Measurements from ENCODE around the gene FCHSD2. TPM values are rescaled to one million over a fixed set of nuclear protein-coding genes. Genes with fewer than 3 reads are reported as not detected.
A peak's percentile ranks its signal among the peaks of the same experiment; 100 is the strongest.

FCHSD2 gene
- total RNA-seq, 1 experiment from 2014 or later, result 22.6 TPM

GRCh38 chr11:73171436-73172161 is 29.5 kb upstream of the FCHSD2 start:
- H3K4me3 ChIP-seq, result no peak overlapping the region
- peak overlapping the region; percentile 22; the same call in 1 of the 2 replicates for H3K4me2 ChIP-seq
- TF ChIP-seq EZH2 (IDR thresholded peaks at IDR 0.05; ENCODE audit: low read depth) (no peak), CTCF (conservative IDR thresholded peaks at IDR 0.05) (no peak)
- DNase-seq, result no peak
- no peaks in the 10 kb centered on the region for H3K36me3 ChIP-seq (ENCODE audit: low read depth)
- no peak overlapping the region for H3K27ac ChIP-seq
- peaks cover 21% of the 10 kb centered on the region for H3K4me1 ChIP-seq (replicated peaks; ENCODE audit: insufficient read depth)
- ChIA-PET CTCF (no interaction called here), POLR2A (ENCODE audit: unreplicated experiment) (no interaction called here)
- no peak overlapping the region for H2AFZ ChIP-seq
- H3F3A ChIP-seq (ENCODE audit: insufficient read depth, low read depth), result no peaks in the 10 kb centered on the region
- H3K79me2 ChIP-seq (ENCODE audit: low read depth), result no peaks in the 10 kb centered on the region
- no peaks in the 10 kb centered on the region for H3K27me3 ChIP-seq (ENCODE audit: insufficient read depth, low read depth)
- intact Hi-C loops (cut with micrococcal nuclease; ENCODE audit: unreplicated experiment), result no loop called here
- BruUV-seq (replicated peaks), result no TSS peak
- H4K20me1 ChIP-seq (ENCODE audit: insufficient read depth), result no peaks in the 10 kb centered on the region
- H3K9me3 ChIP-seq (ENCODE audit: insufficient read depth, low read depth), result no peaks in the 10 kb centered on the region
- no peaks in the 10 kb centered on the region for H3K9me2 ChIP-seq (ENCODE audit: insufficient read depth)

GRCh38 chr11:73170140-73170539 is 28.0 kb upstream of the FCHSD2 start:
- no peaks in the 10 kb centered on the region for H3F3A ChIP-seq (ENCODE audit: insufficient read depth, low read depth)
- H3K4me2 ChIP-seq, result no peak overlapping the region
- DNase-seq, result no peak
- ChIA-PET CTCF (interaction anchor here (0.6 kb wide), 1 partner anchor 16 kb away, joined by 12 read pairs; no protein-coding TSS in a partner anchor), POLR2A (ENCODE audit: unreplicated experiment) (no interaction called here)
- H3K27ac ChIP-seq, result no peak overlapping the region
- no TSS peak for BruUV-seq (replicated peaks)
- H3K4me1 ChIP-seq (replicated peaks; ENCODE audit: insufficient read depth), result peaks cover 12% of the 10 kb centered on the region; the same call in 1 of the 2 replicates
- TF ChIP-seq CTCF (conservative IDR thresholded peaks at IDR 0.05) (no peak), EZH2 (IDR thresholded peaks at IDR 0.05; ENCODE audit: low read depth) (no peak)
- no peaks in the 10 kb centered on the region for H3K27me3 ChIP-seq (ENCODE audit: insufficient read depth, low read depth)
- no peaks in the 10 kb centered on the region for H3K36me3 ChIP-seq (ENCODE audit: low read depth)
- no peaks in the 10 kb centered on the region for H3K9me3 ChIP-seq (ENCODE audit: insufficient read depth, low read depth)
- no peaks in the 10 kb centered on the region for H3K79me2 ChIP-seq (ENCODE audit: low read depth)
- no peak overlapping the region for H2AFZ ChIP-seq
- no peaks in the 10 kb centered on the region for H4K20me1 ChIP-seq (ENCODE audit: insufficient read depth)
- no peaks in the 10 kb centered on the region for H3K9me2 ChIP-seq (ENCODE audit: insufficient read depth)
- intact Hi-C loops (cut with micrococcal nuclease; ENCODE audit: unreplicated experiment), result no loop called here
- H3K4me3 ChIP-seq, result no peak overlapping the region

- Histone ChIP-seq H3K27me3 (ENCODE audit: insufficient read depth, low read depth) (no peaks in the 10 kb centered on the region), H3K9me2 (ENCODE audit: insufficient read depth) (no peaks in the 10 kb centered on the region), H3K9me3 (ENCODE audit: insufficient read depth, low read depth) (no peaks in the 10 kb centered on the region), H3K4me2 (no peak overlapping the region), H3K36me3 (ENCODE audit: low read depth) (no peaks in the 10 kb centered on the region), H2AFZ (no peak overlapping the region), H4K20me1 (ENCODE audit: insufficient read depth) (no peaks in the 10 kb centered on the region), H3K79me2 (ENCODE audit: low read depth) (no peaks in the 10 kb centered on the region), H3K4me3 (no peak overlapping the region), H3K4me1 (replicated peaks; ENCODE audit: insufficient read depth) (peaks cover 12% of the 10 kb centered on the region; the same call in 1 of the 2 replicates), H3F3A (ENCODE audit: insufficient read depth, low read depth) (no peaks in the 10 kb centered on the region), H3K27ac (no peak overlapping the region)
- intact Hi-C loops (cut with micrococcal nuclease; ENCODE audit: unreplicated experiment), result no loop called here
- DNase-seq, result no peak
- CTCF ChIA-PET, result interaction anchor here (0.7 kb wide), 1 partner anchor 11 kb away, joined by 3 read pairs; no protein-coding TSS in a partner anchor
- POLR2A ChIA-PET (ENCODE audit: unreplicated experiment), result interaction anchor here (0.6 kb wide), 1 partner anchor 356 kb away, joined by 4 read pairs; no protein-coding TSS in a partner anchor
- TF ChIP-seq CTCF (conservative IDR thresholded peaks at IDR 0.05) (no peak), EZH2 (IDR thresholded peaks at IDR 0.05; ENCODE audit: low read depth) (no peak)
- BruUV-seq (replicated peaks), result no TSS peak
Measured at GRCh38 chr11:73168925-73169579, 26.9 kb upstream of the FCHSD2 start.

Data from PC-9 (cell line).